Measurements from ENCODE around the gene CBX1. TPM values are rescaled to one million over a fixed set of nuclear protein-coding genes. Genes with fewer than 3 reads are reported as not detected.
A peak's percentile ranks its signal among the peaks of the same experiment; 100 is the strongest.

Gene CBX1
- total RNA-seq, 2 donors from 2014 or later: 173 to 230 TPM

- no peak overlapping the region for H3K9ac ChIP-seq (ENCODE audit: extremely low read depth, low read length, poor library complexity, severe bottlenecking)
- peaks cover 12% of the 10 kb centered on the region for H3K36me3 ChIP-seq (ENCODE audit: control insufficient read depth, insufficient read depth, low read length)
- TF ChIP-seq CTCF (conservative IDR thresholded peaks at IDR 0.05): no peak
- H3K9me3 ChIP-seq (ENCODE audit: control insufficient read depth, low read length): no peaks in the 10 kb centered on the region
- no peak overlapping the region for H3K27ac ChIP-seq (ENCODE audit: low read depth, low read length)
- Mint-ChIP-seq H3K4me3 (no peak overlapping the region), H3K9me3 (no peaks in the 10 kb centered on the region), H3K36me3 (ENCODE audit: low read depth) (peaks cover 23% of the 10 kb centered on the region), H3K4me1 (peaks cover 20% of the 10 kb centered on the region), H3K27me3 (ENCODE audit: insufficient read depth) (no peaks in the 10 kb centered on the region), H3K27ac (no peak overlapping the region)
- no peak overlapping the region for H3K4me3 ChIP-seq (ENCODE audit: low read length)
- H3K4me1 ChIP-seq (ENCODE audit: control insufficient read depth, insufficient read depth, low read length): no peaks in the 10 kb centered on the region
- 93 to 100% methylated on average over 1 to 2 of the region's 2 CpGs for WGBS, 2 experiments (ENCODE audit: insufficient coverage in 1 of 2, insufficient read length in 1 of 2)
- no peaks in the 10 kb centered on the region for H3K27me3 ChIP-seq (ENCODE audit: control insufficient read depth, insufficient read depth, low read length, poor library complexity, severe bottlenecking)
- no peak for DNase-seq
Measured at GRCh38 chr17:48111937-48112241, 10.6 kb upstream of the CBX1 start.

GRCh38 chr17:48110761-48111160 is 9.5 kb upstream of the CBX1 start:
- Histone ChIP-seq H3K9ac (ENCODE audit: extremely low read depth, low read length, poor library complexity, severe bottlenecking) (no peak overlapping the region), H3K4me3 (ENCODE audit: low read length) (no peak overlapping the region), H3K27ac (ENCODE audit: low read depth, low read length) (no peak overlapping the region), H3K9me3 (ENCODE audit: control insufficient read depth, low read length) (no peaks in the 10 kb centered on the region), H3K36me3 (ENCODE audit: control insufficient read depth, insufficient read depth, low read length) (peaks cover 9% of the 10 kb centered on the region), H3K4me1 (ENCODE audit: control insufficient read depth, insufficient read depth, low read length) (no peaks in the 10 kb centered on the region), H3K27me3 (ENCODE audit: control insufficient read depth, insufficient read depth, low read length, poor library complexity, severe bottlenecking) (no peaks in the 10 kb centered on the region)
- 93 to 98% methylated on average over 9 of the region's 9 CpGs for WGBS, 2 experiments (ENCODE audit: insufficient coverage in 1 of 2, insufficient read length in 1 of 2)
- DNase-seq: no peak
- H3K27ac Mint-ChIP-seq: no peak overlapping the region
- TF ChIP-seq CTCF (conservative IDR thresholded peaks at IDR 0.05): no peak
- H3K4me1 Mint-ChIP-seq: peaks cover 20% of the 10 kb centered on the region
- H3K9me3 Mint-ChIP-seq: no peaks in the 10 kb centered on the region
- H3K36me3 Mint-ChIP-seq (ENCODE audit: low read depth): peaks cover 16% of the 10 kb centered on the region
- peaks cover 3% of the 10 kb centered on the region for H3K27me3 Mint-ChIP-seq (ENCODE audit: insufficient read depth)
- H3K4me3 Mint-ChIP-seq: no peak overlapping the region

DNA sequence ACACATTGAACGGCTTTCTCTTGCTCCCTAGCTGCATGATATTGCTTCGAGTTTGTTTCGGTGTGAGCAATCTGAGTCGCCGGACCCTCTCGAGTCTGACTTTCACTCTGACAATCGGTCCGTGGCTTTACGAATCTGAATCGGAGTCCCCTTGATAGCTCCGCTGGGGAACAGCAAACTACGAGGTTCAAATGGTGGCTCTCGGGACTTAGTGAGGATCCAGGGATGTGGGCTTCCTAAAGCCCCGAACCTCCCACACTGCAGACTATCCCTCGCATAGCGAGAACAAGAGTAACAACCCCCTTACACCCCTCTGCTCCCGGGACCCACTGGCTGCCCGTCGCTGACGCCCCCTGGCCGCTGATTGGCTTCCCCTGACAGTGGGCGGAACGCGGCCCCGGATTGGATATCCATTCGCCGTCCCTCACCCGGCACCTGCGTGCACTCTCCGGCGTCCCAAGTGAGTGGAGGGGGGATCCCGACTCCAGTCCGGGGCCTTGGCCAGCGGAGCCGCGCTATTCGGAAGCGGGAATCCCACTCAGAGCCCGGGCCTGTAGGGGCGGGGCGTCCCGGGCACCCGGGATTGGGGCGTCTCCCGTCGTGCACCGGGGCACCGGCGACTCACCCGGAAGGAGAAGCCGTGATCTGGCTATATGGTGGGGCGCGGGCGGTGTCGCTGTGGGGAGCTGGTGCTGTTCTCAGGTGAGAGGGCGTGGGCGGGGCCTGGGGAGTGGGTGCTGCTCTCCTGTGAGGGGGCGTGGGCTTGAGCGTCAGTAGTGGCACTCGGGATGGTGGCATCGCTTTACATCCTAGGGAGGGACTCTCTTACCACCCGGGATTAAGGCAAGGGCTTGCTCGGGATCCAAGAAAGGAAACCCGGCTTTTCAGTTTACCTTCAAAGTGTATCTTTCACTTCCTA is 6.1 kb upstream of the CBX1 start, which contains the start of gene SNX11:
TSS of gene SNX11 (plus strand) at position 630 of the 919 bp plus-strand sequence. CDS start 4,278 bp downstream, outside the sequence.
- Histone ChIP-seq H3K36me3 (ENCODE audit: control insufficient read depth, insufficient read depth, low read length) (no peaks in the 10 kb centered on the region), H3K27ac (ENCODE audit: low read depth, low read length) (peak within 1 kb of the TSS; percentile 72), H3K4me3 (ENCODE audit: low read length) (peak within 1 kb of the TSS; percentile 98), H3K9me3 (ENCODE audit: control insufficient read depth, low read length) (no peaks in the 10 kb centered on the region), H3K4me1 (ENCODE audit: control insufficient read depth, insufficient read depth, low read length) (no peaks in the 10 kb centered on the region), H3K9ac (ENCODE audit: extremely low read depth, low read length, poor library complexity, severe bottlenecking) (peak within 1 kb of the TSS; percentile 80), H3K27me3 (ENCODE audit: control insufficient read depth, insufficient read depth, low read length, poor library complexity, severe bottlenecking) (no peaks in the 10 kb centered on the region)
- peaks cover 20% of the 10 kb centered on the region for H3K4me1 Mint-ChIP-seq
- WGBS, 2 experiments (ENCODE audit: insufficient coverage in 1 of 2, insufficient read length in 1 of 2): 0 to 2% methylated on average over 34 to 64 of the region's 64 CpGs
- peaks cover 16% of the 10 kb centered on the region for H3K27me3 Mint-ChIP-seq (ENCODE audit: insufficient read depth)
- H3K9me3 Mint-ChIP-seq: no peaks in the 10 kb centered on the region
- TF ChIP-seq CTCF (conservative IDR thresholded peaks at IDR 0.05): no peak
- peaks cover 3% of the 10 kb centered on the region for H3K36me3 Mint-ChIP-seq (ENCODE audit: low read depth)
- H3K27ac Mint-ChIP-seq: peak within 1 kb of the TSS; percentile 96
- DNase-seq: peak; percentile 99
- H3K4me3 Mint-ChIP-seq: peak within 1 kb of the TSS; percentile 90
